ENCODE measurements around the gene ETV3L.
A peak's percentile ranks its signal among the peaks of the same experiment; 100 is the strongest.
"Not testable (repeated sequence)": the region's sequence is repeated elsewhere in the genome, so short reads cannot be mapped to it uniquely, and the experiment has no call there.

ETV3L gene

DNA sequence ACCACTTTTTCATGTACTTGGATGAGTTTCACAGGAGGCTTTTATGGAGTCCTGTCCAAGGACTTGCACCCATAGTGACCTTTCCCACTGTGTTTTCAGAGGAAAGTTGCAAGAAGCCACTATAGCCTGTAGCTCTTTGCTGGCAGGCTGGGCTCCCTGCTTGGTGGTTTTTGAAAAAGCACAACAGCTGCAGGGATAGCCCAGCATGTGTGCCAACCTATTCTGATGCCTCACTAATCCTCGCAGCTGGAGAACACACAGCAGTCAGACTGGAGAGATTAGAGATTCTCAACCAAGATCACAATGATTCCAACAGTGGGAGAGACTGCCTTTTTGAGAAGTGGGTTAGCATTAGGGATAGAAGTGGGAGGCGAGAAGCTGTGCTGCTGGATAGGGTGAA is 30.0 kb downstream of the ETV3L start:
- DNase-seq, result no peak

GRCh38 chr1:157059241-157059640 is 40.4 kb downstream of the ETV3L start:
- DNase-seq, result not testable (repeated sequence)

DNA sequence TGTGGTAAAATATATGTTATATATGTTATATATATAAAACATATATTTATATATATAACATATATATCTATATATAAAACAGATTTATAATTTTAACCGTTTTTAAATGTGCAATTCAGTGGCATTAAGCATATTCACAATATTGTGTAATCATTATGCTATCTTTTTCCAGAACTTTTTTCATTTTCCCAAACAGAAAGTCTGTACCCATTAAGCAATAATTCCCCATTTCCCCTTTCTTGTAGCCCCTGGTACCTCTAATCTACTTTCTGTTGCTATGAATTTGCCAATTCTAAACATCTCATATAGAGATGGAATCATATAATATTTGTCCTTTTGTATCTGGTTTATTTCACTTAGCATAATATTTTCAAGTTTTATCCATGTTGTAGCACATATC is 43.3 kb downstream of the ETV3L start:
- no peak for DNase-seq

- not testable (repeated sequence) for DNase-seq
Observed at GRCh38 chr1:157055729-157056128, 43.9 kb downstream of the ETV3L start.

DNA sequence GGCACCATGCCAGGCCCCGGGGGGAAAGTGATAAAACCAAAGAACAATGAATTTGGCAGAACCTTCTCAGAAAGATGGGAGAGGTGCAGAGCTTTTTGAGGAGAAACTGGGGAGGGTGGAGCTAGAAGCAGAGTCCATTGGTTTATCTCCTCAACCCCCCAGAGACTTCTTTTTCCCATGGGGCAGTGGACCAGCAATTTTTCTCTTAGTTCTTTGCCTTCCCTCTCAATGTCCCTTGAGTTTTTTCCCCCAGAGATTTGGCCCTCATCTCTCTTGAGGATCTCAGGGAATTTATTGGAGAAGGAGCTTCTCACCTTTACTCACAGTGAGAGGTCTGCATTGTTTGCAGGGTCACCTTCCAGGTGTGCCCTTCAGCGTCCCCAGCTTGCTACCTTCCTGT is 48.8 kb downstream of the ETV3L start:
- DNase-seq, result no peak

DNA sequence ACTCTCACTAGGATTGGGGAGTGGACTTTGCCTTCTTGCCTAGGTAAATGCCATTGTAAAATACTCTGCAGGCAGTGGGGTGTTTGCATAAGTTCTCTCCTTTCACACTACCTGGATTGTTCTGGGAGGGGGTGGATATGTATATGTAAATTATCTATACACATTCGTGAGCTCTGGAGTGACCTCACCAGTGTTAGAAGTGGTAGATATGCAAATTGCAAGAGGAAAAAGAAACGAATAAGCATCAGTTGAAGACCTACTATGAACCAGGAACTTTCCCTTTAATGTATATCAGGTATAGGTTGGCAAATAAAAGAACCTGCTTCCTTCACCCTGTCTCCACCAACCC is 52.6 kb downstream of the ETV3L start:
- no peak for DNase-seq

GRCh38 chr1:157045250-157046218 is 54.1 kb downstream of the ETV3L start, which contains the start of gene ARHGEF11:
Gene ARHGEF11 (minus strand): TSS chr1:157045742. CDS start chr1:157044330, 1,412 bp downstream.
- peak; percentile 86 for DNase-seq

- peak; percentile 19 for DNase-seq
Observed at GRCh38 chr1:157044326-157044725, 55.3 kb downstream of the ETV3L start.

GRCh38 chr1:157043685-157044084 is 55.9 kb downstream of the ETV3L start:
- no peak for DNase-seq

GRCh38 chr1:157042846-157043245 is 56.8 kb downstream of the ETV3L start:
- DNase-seq, result no peak

Measured in retina (tissue), 1 donor.